PC-9 (cell line): ENCODE data around the gene VAMP8. TPM values are rescaled to one million over a fixed set of nuclear protein-coding genes. Genes with fewer than 3 reads are reported as not detected.

Source experiments
- BruUV-seq: library from RNA; stranded (reverse); fragments of 400-500 nt; replicated peaks from 2 replicates; lab custom pipeline; 2021; lab: Mats Ljungman, UMichigan
- CTCF ChIA-PET: fragments of 300-600 bp; sonication (Branson Sonifier 250); formaldehyde crosslinking; loops from one replicate; lab custom pipeline; 2022; ENCODE audit warnings: antibody characterized with exemption; lab: Charles Lee
- POLR2A ChIA-PET: fragments of 300-600 bp; sonication (Branson Sonifier 250); formaldehyde crosslinking; loops from one replicate; lab custom pipeline; 2022; ENCODE audit warnings: antibody characterized with exemption; ENCODE audit not compliant: unreplicated experiment; lab: Charles Lee
- DNase-seq, 2 experiments: peaks; one replicate each; pipeline versions ENCODE4 v3.0.0 to v3.0.0-alpha.2; 2015 to 2022; ENCODE audit warnings: mixed read lengths in 1 of 2
- H2AFZ ChIP-seq: fragments of 200-600 bp; sonication (generic); 2 replicates; pipeline ENCODE4 v1.8.1; 2017; ENCODE audit warnings: antibody characterized with exemption
- H3F3A ChIP-seq: fragments of 200-600 bp; sonication (generic); 2 replicates; pipeline ENCODE4 v1.8.1; 2017; ENCODE audit warnings: antibody characterized with exemption, mild to moderate bottlenecking, low read depth; ENCODE audit not compliant: insufficient read depth
- H3K27ac ChIP-seq: fragments of 200-600 bp; sonication (generic); 2 replicates; pipeline ENCODE4 v1.6.1; 2016; ENCODE audit warnings: mixed run types
- H3K27me3 ChIP-seq: fragments of 200-600 bp; sonication (generic); 2 replicates; pipeline ENCODE4 v1.6.1; 2016; ENCODE audit warnings: low read depth, mixed run types; ENCODE audit not compliant: insufficient read depth
- H3K36me3 ChIP-seq: fragments of 200-600 bp; sonication (generic); 2 replicates; pipeline ENCODE4 v1.6.1; 2016; ENCODE audit warnings: low read depth, mixed run types
- H3K4me1 ChIP-seq: fragments of 200-600 bp; sonication (generic); replicated peaks from 2 replicates; pipeline ENCODE4 v1.6.1; 2016; ENCODE audit warnings: mixed run types; ENCODE audit not compliant: insufficient read depth
- H3K4me2 ChIP-seq: fragments of 200-600 bp; sonication (generic); 2 replicates; pipeline ENCODE4 v1.6.1; 2017; ENCODE audit warnings: mixed run types
- H3K4me3 ChIP-seq: fragments of 200-600 bp; sonication (generic); 2 replicates; pipeline ENCODE4 v1.6.1; 2016; ENCODE audit warnings: mixed run types
- H3K79me2 ChIP-seq: fragments of 200-600 bp; sonication (generic); 2 replicates; pipeline ENCODE4 v1.6.1; 2017; ENCODE audit warnings: low read depth, mixed run types
- H3K9me2 ChIP-seq: fragments of 200-600 bp; sonication (generic); 2 replicates; pipeline ENCODE4 v1.8.1; 2017; ENCODE audit warnings: mild to moderate bottlenecking; ENCODE audit not compliant: insufficient read depth
- H3K9me3 ChIP-seq: fragments of 200-600 bp; sonication (generic); 2 replicates; pipeline ENCODE4 v1.8.1; 2016; ENCODE audit warnings: low read depth; ENCODE audit not compliant: insufficient read depth
- H4K20me1 ChIP-seq: fragments of 200-600 bp; sonication (generic); 2 replicates; pipeline ENCODE4 v1.8.1; 2017; ENCODE audit not compliant: insufficient read depth
- CTCF ChIP-seq: fragments of 200-600 bp; sonication (generic); conservative IDR thresholded peaks from 2 replicates; pipeline ENCODE4 v1.6.1; 2017; ENCODE audit warnings: mixed run types, antibody characterized with exemption, mild to moderate bottlenecking, moderate library complexity
- EZH2 ChIP-seq: fragments of 200-600 bp; sonication (generic); IDR thresholded peaks from 2 replicates; pipeline ENCODE4 v1.8.0; 2017; ENCODE audit warnings: antibody characterized with exemption, low read depth
- intact Hi-C: fragments of 100-400 bp; cut with micrococcal nuclease; formaldehyde crosslinking; loops from one replicate; pipeline ENCODE4 v1.10.0; 2022; ENCODE audit not compliant: unreplicated experiment
- total RNA-seq: library from RNA; stranded (reverse); gene quantifications from 2 replicates; pipeline ENCODE4 v1.2.3, GENCODE V29; 2021

The VAMP8 gene
- total RNA-seq, 1 experiment from 2014 or later = 124 TPM

GRCh38 chr2:85604568-85605339, 27.4 kb downstream of the VAMP8 start:
- TF ChIP-seq CTCF (no peak), EZH2 (no peak)
- peaks cover 68% of the 10 kb centered on the region for H3F3A ChIP-seq
- H3K4me2 ChIP-seq = peak overlapping the region; percentile 82
- no peaks in the 10 kb centered on the region for H4K20me1 ChIP-seq
- POLR2A ChIA-PET = interaction anchor here (0.5 to 0.6 kb wide), 3 partner anchors 12 to 43 kb away, joined by 3 to 13 read pairs (median 3); partner anchors contain the start of gene GGCX
- BruUV-seq = no TSS peak
- no peak overlapping the region for H2AFZ ChIP-seq
- H3K9me2 ChIP-seq = no peaks in the 10 kb centered on the region
- H3K4me1 ChIP-seq = peaks cover 66% of the 10 kb centered on the region
- H3K79me2 ChIP-seq = peaks cover 57% of the 10 kb centered on the region
- intact Hi-C loops = loop anchor here (5.0 kb wide), 1 partner anchor 42 kb away; the partner anchor contains the start of gene GGCX
- H3K27me3 ChIP-seq = no peaks in the 10 kb centered on the region
- peaks cover 19% of the 10 kb centered on the region for H3K36me3 ChIP-seq
- CTCF ChIA-PET = interaction anchor here (0.6 kb wide), 1 partner anchor 198 kb away, joined by 11 read pairs; no protein-coding TSS in a partner anchor
- DNase-seq = peak in 1 of 2 experiments; percentile 64
- H3K9me3 ChIP-seq = no peaks in the 10 kb centered on the region
- peak overlapping the region; percentile 59 for H3K4me3 ChIP-seq
- H3K27ac ChIP-seq = peak overlapping the region; percentile 99

GRCh38 chr2:85605406-85606115, 28.2 kb downstream of the VAMP8 start:
- ChIA-PET POLR2A (interaction anchor here (0.6 kb wide), 1 partner anchor 44 kb away, joined by 13 read pairs; the partner anchor contains the start of gene GGCX), CTCF (interaction anchor here (0.6 kb wide), 1 partner anchor 197 kb away, joined by 11 read pairs; no protein-coding TSS in a partner anchor)
- Histone ChIP-seq H3F3A (peaks cover 76% of the 10 kb centered on the region), H2AFZ (no peak overlapping the region), H4K20me1 (no peaks in the 10 kb centered on the region), H3K27me3 (no peaks in the 10 kb centered on the region), H3K79me2 (peaks cover 65% of the 10 kb centered on the region), H3K9me2 (no peaks in the 10 kb centered on the region), H3K27ac (peak overlapping the region; percentile 99), H3K4me2 (peak overlapping the region; percentile 82), H3K9me3 (no peaks in the 10 kb centered on the region), H3K4me3 (peak overlapping the region; percentile 59; the same call in 1 of the 2 replicates), H3K36me3 (peaks cover 19% of the 10 kb centered on the region), H3K4me1 (peaks cover 74% of the 10 kb centered on the region)
- intact Hi-C loops = no loop called here
- BruUV-seq = no TSS peak
- TF ChIP-seq EZH2 (no peak), CTCF (no peak)
- peak in 1 of 2 experiments; percentile 49 for DNase-seq

- Histone ChIP-seq H3K27me3 (no peaks in the 10 kb centered on the region), H3K27ac (peak overlapping the region; percentile 99), H3K36me3 (peaks cover 19% of the 10 kb centered on the region), H3K79me2 (peaks cover 70% of the 10 kb centered on the region), H4K20me1 (no peaks in the 10 kb centered on the region), H2AFZ (no peak overlapping the region), H3K9me3 (no peaks in the 10 kb centered on the region), H3K4me2 (peak overlapping the region; percentile 82), H3K4me1 (peaks cover 74% of the 10 kb centered on the region), H3K9me2 (no peaks in the 10 kb centered on the region), H3F3A (peaks cover 74% of the 10 kb centered on the region), H3K4me3 (0 out of 2 replicates have a peak overlapping the region, but pooled peaks have one; percentile 59)
- intact Hi-C loops = no loop called here
- TF ChIP-seq CTCF (no peak), EZH2 (no peak)
- POLR2A ChIA-PET = no interaction called here
- no peak for DNase-seq
- BruUV-seq = no TSS peak
- CTCF ChIA-PET = no interaction called here
These were observed 28.7 kb downstream of the VAMP8 start for GRCh38 chr2:85606116-85606455.
